GM19238 (cell line): ENCODE measurements around the gene PNPLA2.

Experiments used
- DNase-seq: peaks from one replicate; pipeline ENCODE4 v3.0.0; 2011; ENCODE audit warnings: low spot score; ENCODE audit not compliant: insufficient read length

PNPLA2 gene

DNA sequence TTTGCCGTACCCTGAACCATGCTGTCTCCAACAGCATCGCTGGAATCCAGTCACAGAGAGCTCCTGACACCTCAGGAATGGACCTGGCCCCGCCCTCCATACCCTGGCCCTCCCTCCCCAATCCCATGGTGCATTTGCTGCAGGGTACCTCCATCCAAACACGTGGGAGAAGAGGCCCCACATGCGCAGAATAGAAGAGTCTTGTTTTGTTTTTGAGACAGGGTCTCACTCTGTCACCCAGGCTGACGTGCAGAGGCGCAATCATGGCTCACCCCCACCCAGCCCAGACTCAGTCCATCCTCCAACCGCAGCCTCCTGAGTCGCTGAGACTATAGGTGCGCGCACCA lies 2.3 kb upstream of the PNPLA2 start:
- no peak for DNase-seq

DNA sequence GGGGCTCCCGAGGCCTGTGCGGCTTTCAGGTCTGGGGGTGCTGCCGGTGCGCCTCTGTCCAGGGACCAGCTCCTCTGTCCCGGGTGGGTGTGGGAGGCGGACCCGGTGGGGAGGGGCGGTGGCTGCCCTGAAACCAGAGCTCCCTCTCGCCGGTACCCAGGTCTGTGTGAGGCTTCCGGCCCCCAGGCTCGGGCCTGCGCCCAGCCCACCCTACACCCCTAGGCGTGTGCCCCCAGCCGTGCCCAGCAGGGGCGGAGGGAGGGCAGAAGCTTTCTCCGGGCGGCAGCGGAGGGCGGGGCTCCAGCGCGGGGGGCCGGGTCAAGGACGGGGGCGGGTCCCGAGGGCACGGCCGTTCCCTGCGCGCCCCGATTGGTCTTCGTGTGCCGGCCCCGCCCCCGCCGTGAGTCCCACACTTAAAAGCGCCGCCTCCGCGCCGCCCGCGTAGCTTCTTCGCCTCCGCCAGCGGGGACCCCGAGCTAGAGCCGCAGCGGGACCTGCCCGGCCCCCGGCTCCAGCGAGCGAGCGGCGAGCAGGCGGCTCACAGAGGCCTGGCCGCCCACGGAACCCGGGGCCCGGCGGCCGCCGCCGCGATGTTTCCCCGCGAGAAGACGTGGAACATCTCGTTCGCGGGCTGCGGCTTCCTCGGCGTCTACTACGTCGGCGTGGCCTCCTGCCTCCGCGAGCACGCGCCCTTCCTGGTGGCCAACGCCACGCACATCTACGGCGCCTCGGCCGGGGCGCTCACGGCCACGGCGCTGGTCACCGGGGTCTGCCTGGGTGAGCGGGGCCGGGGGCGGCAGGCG lies 616 bp downstream of the PNPLA2 start:
- peak; percentile 95 for DNase-seq

DNA sequence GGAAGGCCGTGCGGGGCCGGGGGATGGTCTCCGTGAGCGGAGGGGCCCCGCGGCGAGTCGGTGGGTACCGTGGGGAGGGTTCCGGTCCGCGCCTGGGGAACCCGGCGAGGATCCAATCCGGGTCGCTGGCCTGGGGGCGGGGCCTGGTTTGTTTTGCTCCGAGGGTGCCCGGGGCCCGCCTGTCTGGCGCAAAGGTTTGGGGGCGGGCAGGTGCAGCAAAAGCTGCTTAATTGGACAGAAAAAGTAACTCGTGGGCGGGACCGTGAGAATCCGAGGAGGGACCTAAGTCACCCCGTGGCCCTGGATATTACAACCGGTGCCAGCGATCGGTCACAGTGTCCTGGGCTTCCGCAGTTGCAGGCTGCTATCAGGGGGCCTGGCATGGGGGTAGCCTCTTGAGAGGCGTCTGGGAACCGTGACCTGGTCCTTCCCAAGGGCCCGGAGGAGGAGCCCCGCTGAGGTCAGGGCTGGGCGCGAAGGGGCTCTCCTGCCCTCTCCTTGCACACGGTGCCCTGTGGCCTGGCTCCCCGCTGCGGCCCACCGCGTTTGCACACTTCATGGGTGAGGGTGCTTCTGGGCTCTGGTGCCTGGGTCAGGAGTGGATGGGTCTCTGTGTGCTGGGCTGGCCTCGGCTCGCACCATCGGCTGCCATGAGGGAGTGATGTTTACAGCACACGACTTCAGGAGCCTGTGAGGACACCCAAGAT lies 1.4 kb downstream of the PNPLA2 start:
- DNase-seq = peak; percentile 96

DNA sequence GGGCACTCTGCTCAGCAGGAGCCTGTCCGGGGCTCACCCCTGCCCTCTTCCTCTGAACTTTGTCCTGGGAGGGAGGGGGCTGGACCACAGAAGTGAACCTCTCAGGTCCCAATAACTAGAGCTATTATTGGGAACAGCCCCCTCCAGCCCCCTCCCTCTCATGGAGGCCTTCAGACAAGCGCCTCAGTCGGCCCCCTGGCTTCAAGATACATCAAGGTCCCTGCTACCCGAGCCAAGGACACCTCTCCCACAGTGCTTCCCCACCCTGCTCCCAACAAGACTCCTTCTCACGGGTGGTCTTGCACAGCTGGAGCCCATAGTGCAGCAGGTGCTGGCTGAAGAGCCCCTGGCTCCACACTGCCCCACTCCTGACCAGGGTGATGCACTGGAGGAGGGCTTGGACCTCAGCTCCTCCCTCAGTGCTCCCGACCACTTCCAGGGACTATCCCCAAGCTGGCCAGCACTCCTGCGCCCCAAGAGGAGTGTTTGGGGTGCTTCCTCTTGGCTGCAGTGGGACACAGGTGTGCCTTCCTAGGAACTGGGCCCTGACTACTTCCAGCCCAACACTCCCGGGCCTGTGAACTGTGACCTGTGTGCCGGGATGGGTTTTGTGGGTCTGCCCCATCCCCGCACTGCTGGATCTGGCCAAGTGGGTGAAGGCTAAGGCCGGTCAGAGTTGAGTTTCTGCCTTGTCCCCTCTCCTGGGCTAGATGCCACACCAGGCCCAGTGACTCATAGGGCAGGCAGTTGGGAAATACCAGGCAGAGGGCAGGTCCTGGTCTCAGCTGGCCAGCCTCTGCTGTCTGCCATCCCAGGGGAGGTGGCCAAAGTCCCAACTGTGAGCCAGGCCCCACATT lies 2.2 kb downstream of the PNPLA2 start:
- no peak for DNase-seq

DNA sequence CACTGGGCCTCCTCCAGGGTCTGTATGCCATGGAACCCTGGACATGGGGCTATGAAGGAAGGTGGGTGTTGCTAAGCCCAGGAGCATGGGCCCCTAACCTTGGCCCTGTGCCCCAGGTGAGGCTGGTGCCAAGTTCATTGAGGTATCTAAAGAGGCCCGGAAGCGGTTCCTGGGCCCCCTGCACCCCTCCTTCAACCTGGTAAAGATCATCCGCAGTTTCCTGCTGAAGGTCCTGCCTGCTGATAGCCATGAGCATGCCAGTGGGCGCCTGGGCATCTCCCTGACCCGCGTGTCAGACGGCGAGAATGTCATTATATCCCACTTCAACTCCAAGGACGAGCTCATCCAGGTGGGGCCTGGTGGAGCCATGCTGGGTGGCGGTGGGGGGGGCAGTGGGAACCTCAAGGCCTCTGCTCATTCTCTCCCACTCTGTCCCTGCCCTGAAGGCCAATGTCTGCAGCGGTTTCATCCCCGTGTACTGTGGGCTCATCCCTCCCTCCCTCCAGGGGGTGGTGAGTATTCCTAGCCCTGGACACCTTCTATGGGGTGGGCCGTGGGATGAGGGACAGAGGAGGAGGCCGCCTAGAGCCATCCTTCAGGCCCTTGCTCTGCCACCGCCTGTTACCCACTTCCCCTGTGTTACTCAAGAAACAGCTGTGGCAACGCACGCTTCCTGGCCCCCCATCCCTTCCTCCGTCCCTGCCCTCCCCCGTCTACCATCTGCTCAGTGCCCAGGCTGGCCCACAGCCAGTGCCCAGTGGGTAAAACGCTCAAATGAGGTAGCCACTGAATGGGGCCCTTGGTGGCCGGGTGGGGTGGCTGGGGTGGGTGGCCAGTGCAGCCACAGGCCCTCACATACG lies 3.0 kb downstream of the PNPLA2 start:
- DNase-seq = no peak

DNA sequence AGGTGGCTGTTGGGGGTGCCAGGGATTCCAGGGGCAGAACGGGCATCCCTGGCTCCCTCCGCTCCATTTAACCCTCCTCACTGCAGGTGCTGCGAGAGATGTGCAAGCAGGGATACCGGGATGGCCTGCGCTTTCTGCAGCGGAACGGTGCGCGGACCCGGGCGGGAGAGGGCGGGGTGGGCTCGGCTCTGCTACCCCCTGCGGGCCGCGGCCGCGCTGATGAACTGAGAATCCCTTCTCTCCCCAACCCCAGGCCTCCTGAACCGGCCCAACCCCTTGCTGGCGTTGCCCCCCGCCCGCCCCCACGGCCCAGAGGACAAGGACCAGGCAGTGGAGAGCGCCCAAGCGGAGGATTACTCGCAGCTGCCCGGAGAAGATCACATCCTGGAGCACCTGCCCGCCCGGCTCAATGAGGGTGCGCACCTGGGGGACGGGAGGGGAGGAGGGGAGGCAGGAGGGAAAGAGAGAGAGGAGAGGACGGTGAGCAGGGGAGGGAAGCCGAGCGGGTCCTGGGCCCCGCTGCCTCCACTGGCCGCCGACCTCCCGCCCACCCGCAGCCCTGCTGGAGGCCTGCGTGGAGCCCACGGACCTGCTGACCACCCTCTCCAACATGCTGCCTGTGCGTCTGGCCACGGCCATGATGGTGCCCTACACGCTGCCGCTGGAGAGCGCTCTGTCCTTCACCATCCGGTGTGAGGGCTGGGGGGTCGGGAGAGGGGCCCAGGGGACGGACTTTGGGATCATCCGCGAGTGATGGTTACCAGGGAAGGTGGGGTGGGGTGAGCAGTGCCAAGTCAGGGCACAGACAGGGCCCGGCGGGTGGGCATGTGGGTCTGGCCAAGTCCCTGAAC lies 5.0 kb downstream of the PNPLA2 start:
- no peak for DNase-seq

DNA sequence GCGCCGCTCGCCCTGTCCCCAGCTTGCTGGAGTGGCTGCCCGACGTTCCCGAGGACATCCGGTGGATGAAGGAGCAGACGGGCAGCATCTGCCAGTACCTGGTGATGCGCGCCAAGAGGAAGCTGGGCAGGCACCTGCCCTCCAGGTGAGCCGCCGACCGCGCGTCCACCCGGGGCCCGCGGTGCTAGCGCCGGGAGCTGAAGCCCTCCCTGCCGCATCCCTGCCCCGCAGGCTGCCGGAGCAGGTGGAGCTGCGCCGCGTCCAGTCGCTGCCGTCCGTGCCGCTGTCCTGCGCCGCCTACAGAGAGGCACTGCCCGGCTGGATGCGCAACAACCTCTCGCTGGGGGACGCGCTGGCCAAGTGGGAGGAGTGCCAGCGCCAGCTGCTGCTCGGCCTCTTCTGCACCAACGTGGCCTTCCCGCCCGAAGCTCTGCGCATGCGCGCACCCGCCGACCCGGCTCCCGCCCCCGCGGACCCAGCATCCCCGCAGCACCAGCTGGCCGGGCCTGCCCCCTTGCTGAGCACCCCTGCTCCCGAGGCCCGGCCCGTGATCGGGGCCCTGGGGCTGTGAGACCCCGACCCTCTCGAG lies 5.7 kb downstream of the PNPLA2 start:
- no peak for DNase-seq

DNA sequence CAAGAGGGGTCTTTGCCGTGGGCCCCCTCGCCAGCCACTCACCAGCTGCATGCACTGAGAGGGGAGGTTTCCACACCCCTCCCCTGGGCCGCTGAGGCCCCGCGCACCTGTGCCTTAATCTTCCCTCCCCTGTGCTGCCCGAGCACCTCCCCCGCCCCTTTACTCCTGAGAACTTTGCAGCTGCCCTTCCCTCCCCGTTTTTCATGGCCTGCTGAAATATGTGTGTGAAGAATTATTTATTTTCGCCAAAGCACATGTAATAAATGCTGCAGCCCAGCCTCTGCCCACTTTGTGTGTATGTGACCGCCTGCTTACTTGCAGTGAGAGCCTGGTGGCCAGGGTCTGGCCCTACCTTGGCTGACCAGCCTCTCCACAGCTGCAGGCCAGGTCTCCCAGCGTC lies 6.2 kb downstream of the PNPLA2 start:
- no peak for DNase-seq

DNA sequence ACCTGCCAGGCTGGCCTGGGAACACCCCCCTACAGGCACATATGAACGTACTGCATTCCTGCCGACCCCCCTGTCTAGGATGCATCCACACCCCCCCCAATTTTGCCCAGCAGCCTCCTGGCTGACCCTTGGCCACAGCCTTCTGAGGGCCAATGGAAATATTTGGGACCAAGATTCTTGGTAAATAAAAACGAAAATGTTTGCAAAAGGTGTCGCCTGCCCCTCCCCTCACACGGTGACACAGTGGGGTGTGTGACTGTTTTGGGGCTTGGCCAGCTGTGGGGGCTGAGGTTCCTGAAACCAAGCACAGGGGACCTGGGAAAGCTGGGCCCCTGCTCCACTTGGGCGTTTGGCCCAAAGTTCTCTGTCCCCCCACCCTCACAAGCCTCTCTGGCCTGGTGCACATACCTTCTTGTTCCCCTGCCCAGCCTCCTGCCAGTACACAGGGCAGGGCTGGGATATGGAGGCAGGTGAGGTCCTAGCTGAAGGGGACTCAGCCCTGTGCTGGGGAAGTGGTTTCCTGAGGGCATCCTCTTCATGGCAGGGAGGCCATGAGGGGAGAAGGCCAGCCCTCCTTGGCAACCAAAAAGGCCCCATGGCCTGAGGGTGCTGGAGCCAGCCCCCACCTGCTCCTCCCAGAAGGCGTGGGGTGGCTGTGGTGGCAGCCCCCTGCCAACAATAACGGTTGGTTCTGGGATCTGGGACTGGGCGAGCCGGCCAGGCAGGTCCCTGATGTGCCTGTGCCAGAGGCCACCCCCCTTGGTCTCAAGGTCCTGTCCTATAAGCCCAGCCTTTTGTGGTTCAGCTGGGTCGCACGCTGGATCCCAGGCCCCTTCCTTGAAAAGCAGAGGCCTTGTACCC lies 6.9 kb downstream of the PNPLA2 start:
- DNase-seq = no peak

DNA sequence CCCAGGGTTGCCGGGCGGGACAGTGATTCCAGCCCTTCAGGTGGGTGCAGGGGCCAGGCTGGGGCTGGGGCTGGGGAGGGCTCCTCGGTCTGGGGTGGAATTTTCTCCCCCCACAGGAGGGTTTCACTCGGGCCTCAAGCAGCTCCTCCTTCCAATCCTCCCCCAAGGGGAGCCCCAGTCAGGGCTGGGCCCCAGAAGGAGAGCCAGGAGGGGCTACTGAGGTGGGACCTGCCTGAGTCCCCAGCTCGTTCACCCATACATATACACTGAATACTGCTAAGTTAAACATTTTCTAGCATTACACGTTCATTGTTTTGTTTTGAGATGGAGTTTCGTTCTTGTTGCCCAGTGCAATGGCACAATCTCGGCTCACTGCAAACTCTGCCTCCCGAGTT lies 7.5 kb downstream of the PNPLA2 start:
- DNase-seq = no peak

DNA sequence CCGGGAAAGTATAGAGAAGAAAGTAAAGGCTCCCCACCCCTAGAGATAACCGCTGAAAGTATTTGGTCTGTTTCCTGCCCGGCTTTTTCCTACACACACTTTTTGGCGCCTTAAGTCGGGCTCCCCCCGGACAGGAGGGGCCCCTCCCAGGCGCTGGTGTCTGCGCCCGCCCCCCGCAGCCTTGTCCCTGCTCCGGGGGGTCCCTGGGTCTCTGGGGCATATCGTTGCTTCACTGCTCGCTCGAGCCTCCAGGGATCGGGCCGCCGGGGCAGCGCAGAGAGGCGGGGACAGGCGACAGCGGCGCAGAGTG lies 8.1 kb downstream of the PNPLA2 start:
- no peak for DNase-seq

DNA sequence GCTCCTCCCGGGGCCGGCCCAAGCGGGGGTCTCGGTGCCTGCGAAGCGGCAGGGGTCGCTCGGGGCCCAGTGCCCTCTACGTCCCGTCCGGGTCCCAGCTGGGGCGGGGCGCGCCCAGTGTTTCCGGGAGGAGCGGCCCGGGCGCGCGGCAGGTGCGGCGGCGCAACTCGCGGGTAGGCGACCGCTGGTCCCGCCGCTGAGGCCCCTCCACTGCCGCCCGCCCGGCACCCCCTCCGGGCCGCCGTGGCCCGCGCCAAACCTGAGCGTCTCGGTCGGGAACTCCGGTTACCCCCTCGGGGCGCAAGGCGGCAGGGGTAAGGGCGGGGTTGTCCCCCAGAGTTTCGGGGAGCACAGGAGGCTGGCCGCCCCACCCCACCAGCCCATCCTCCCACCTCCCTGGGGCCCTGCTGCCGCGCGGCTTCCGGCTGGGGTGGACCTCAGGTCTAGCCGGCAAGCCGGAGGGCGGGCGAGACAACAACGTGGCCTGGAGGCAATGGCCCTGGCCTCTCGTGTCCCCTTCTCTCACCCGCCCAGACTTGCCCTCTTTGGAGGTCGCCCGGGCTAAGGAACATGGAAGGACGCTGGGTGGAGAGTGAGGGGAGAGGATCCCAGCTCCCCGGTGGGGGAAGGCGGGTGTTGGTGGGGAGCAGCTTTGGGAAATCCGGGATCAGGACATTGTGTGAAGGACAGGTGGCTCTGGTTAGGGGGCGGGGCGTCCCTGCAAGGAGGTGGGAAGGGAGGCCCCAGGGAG lies 8.6 kb downstream of the PNPLA2 start:
- DNase-seq = peak; percentile 70

DNA sequence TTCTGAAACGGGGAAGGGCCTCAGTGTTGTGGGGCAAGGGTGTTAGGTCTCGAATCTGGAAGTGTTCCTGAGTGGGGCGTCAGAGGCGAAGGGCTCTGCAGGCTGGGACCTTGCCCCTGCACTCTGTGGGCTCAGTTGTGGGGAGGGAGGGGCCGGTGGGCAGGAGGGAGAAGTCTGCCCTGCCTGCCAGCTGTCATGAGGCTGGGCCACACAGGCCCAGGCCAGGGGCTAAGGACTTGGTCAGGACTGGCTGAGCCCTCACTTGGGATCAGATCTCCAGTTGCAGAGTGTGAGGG lies 9.1 kb downstream of the PNPLA2 start, which contains the start of gene CRACR2B:
TSS of gene CRACR2B (plus strand) at position 23 of the 296 bp plus-strand sequence. CDS start 689 bp downstream, outside the sequence.
- DNase-seq = no peak

DNA sequence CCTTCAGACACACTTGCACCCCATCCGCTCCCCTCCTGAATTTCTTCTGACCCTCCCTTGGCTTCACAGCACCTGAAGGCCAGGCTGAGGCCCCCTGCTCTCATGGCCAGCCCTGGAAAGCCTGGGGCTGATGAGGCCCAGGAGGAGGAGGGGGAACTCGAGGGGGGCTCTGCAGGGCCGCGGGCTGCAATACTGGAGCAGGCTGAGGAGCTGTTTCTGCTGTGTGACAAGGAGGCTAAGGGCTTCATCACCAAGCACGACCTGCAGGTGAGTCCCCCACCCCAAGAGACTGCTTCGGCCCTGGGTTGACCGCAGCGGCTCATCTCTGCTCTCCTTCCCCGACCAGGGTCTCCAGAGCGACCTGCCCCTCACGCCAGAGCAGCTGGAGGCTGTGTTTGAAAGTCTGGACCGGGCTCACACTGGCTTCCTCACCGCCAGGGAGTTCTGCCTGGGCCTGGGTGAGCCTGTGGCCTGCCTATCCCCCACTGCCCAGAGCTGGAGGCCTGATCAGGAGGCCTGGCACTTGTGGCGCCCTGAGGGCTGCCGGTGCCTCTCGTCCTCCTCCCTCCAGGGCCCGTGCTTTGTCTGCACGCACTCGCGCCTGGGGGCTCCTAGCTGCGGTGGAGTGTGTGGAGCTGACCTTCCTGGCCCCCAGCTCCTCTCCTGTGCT lies 9.9 kb downstream of the PNPLA2 start:
- no peak for DNase-seq

DNA sequence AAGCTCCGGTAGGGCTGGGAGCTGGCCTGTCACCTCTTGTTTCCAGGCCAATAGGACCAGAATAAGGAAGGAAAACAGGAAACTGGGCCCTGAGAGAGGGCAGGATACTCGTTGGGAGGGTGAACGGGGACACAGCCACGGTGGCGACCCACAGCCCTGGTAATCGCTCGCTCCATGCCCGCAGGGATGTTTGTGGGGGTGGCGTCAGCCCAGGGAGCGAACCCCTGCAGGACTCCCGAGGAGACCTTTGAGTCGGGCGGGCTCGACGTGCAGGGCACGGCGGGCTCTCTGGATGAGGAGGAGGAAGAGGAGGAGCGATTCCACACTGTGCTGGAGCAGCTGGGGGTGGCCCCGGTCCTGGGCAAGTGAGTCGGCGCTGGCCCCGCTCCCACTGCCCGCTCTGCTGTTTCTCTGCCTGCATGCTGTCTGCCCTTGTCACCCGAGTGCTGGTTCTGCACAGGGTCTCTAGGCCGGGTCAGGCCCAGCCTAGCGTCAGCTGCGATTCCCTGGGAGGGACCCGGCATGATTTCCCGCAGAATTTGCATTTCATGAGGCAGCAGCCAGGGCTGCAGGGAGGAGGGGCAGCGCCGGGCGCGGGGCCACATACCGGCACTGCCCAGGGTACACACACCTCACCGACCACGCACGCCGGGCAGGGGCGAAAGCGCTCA lies 10.6 kb downstream of the PNPLA2 start:
- no peak for DNase-seq

DNA sequence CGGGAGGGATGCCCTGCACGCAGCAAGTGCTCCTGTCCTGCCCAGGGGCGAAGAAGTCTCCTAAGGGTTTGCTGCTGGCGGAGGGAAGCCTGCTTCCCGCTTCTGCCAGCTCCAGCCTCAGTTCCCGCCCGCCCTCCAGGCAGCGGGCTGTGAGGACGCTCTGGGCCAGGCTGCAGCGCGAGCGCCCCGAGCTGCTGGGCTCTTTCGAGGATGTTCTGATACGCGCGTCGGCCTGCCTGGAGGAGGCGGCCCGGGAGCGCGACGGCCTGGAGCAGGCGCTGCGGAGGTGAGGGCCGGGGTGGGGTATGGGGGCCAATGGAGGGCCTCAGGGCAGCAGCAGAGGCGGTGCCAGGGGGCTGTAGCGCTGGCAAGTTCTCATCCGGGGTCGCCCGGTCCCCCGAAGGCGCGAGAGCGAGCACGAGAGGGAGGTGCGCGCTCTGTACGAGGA lies 11.2 kb downstream of the PNPLA2 start:
- DNase-seq = no peak
